ENCODE measurements around the gene BBC3.

DNA sequence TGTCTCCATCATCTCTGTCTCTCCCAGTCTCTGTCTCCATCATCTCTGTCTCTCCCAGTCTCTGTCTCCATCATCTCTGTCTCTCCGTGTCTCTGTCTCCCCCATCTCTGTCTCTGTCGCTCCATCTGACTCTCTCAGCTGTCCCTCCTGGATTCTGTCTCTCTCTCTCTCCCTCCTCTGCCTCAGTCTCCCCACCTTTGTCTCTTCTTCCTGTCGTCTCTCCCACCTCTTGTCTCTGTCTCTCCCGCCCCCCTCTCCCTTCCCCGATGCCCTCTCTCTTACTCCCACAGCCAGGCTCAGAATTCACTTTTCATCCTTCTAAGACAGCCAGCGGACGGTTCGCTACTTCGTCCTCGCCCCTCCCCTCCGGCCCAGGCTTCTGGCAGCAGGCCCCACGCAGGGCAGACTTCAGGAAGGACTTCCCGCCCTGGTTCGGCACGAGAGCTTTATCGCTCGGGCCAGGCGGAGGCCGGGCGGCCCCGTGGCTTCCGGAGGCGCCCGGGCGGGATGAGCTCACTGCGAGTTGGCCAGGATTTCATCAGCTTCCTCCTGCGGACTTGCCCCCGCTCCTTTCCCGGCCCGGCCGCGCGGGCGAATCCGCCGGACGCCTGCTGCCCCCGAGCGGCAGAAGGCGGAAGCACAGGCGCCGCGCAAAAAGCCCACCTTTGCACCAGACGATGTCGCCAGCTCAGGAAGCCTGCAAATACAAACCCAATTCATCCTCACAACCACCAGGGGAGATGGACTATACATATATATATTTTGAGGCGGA, 13.0 kb upstream of the BBC3 start:
- TF ChIP-seq, protein P1, sequence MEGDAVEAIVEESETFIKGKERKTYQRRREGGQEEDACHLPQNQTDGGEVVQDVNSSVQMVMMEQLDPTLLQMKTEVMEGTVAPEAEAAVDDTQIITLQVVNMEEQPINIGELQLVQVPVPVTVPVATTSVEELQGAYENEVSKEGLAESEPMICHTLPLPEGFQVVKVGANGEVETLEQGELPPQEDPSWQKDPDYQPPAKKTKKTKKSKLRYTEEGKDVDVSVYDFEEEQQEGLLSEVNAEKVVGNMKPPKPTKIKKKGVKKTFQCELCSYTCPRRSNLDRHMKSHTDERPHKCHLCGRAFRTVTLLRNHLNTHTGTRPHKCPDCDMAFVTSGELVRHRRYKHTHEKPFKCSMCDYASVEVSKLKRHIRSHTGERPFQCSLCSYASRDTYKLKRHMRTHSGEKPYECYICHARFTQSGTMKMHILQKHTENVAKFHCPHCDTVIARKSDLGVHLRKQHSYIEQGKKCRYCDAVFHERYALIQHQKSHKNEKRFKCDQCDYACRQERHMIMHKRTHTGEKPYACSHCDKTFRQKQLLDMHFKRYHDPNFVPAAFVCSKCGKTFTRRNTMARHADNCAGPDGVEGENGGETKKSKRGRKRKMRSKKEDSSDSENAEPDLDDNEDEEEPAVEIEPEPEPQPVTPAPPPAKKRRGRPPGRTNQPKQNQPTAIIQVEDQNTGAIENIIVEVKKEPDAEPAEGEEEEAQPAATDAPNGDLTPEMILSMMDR (IDR thresholded peaks at IDR 0.05), result peak; percentile 97 to 100 (median 99)
- no peak for TF ChIP-seq POLR2A (IDR thresholded peaks at IDR 0.05)

Data from Peyer's patch (tissue), 4 donors.